Mononuclear cell (primary cell): ENCODE data around the gene FAAP20. TPM values are rescaled to one million over a fixed set of nuclear protein-coding genes. Genes with fewer than 3 reads are reported as not detected.

ENCODE experiments used
- H3K27me3 ChIP-seq: 2 replicates; pipeline ENCODE4 v1.6.0; 2011; ENCODE audit warnings: low read length, control low read depth; ENCODE audit not compliant: insufficient read depth
- H3K4me1 ChIP-seq: 2 replicates; pipeline ENCODE4 v1.5.1; 2011; ENCODE audit warnings: mild to moderate bottlenecking, low read length, control low read depth; ENCODE audit not compliant: insufficient read depth
- H3K4me3 ChIP-seq: 2 replicates; pipeline ENCODE4 v1.5.1; 2011; ENCODE audit warnings: mild to moderate bottlenecking, low read length, moderate library complexity
- H3K9me3 ChIP-seq: 2 replicates; pipeline ENCODE4 v1.5.1; 2011; ENCODE audit warnings: low read depth, mild to moderate bottlenecking, control low read depth, low read length
- total RNA-seq: library from RNA; depleted of rRNA; stranded (reverse); fragments of >200 nt; gene quantifications from one replicate; pipeline ENCODE4 v1.2.3, GENCODE V29; 2012

FAAP20 gene
- 11.0 TPM for total RNA-seq

GRCh38 chr1:2194319-2194897 is at the start of gene FAAP20:
Gene FAAP20, minus strand, starts transcription at chr1:2194772. Its CDS starts 23 bp downstream, at chr1:2194749.
- Histone ChIP-seq H3K4me3 (peak within 1 kb of the TSS; percentile 51), H3K4me1 (peaks cover 41% of the 10 kb centered on the region), H3K27me3 (no peaks in the 10 kb centered on the region), H3K9me3 (no peaks in the 10 kb centered on the region)

GRCh38 chr1:2242814-2243725 is 48.5 kb upstream of the FAAP20 start:
- Histone ChIP-seq H3K9me3 (no peaks in the 10 kb centered on the region), H3K4me1 (peaks cover 81% of the 10 kb centered on the region), H3K4me3 (no peak overlapping the region), H3K27me3 (no peaks in the 10 kb centered on the region)

GRCh38 chr1:2241820-2242219 is 47.2 kb upstream of the FAAP20 start:
- Histone ChIP-seq H3K9me3 (no peaks in the 10 kb centered on the region), H3K4me1 (peaks cover 81% of the 10 kb centered on the region), H3K27me3 (no peaks in the 10 kb centered on the region), H3K4me3 (no peak overlapping the region)

GRCh38 chr1:2240270-2241156 is 45.9 kb upstream of the FAAP20 start:
- peaks cover 81% of the 10 kb centered on the region for H3K4me1 ChIP-seq
- no peaks in the 10 kb centered on the region for H3K27me3 ChIP-seq
- no peak overlapping the region for H3K4me3 ChIP-seq
- H3K9me3 ChIP-seq, result no peaks in the 10 kb centered on the region

GRCh38 chr1:2239384-2239985 is 44.9 kb upstream of the FAAP20 start:
- Histone ChIP-seq H3K27me3 (no peaks in the 10 kb centered on the region), H3K4me3 (no peak overlapping the region), H3K4me1 (peaks cover 87% of the 10 kb centered on the region), H3K9me3 (no peaks in the 10 kb centered on the region)

GRCh38 chr1:2239013-2239370 is 44.4 kb upstream of the FAAP20 start:
- no peak overlapping the region for H3K4me3 ChIP-seq

GRCh38 chr1:2238361-2239012 is 43.9 kb upstream of the FAAP20 start:
- no peak overlapping the region for H3K4me3 ChIP-seq
- H3K27me3 ChIP-seq, result no peaks in the 10 kb centered on the region
- no peaks in the 10 kb centered on the region for H3K9me3 ChIP-seq
- peaks cover 95% of the 10 kb centered on the region for H3K4me1 ChIP-seq

More at GRCh38 chr1:2239013-2239370, 44.4 kb upstream of the FAAP20 start:
- Histone ChIP-seq H3K27me3 (no peaks in the 10 kb centered on the region), H3K4me1 (peaks cover 92% of the 10 kb centered on the region), H3K9me3 (no peaks in the 10 kb centered on the region)

- peaks cover 97% of the 10 kb centered on the region for H3K4me1 ChIP-seq
- no peaks in the 10 kb centered on the region for H3K9me3 ChIP-seq
- H3K27me3 ChIP-seq, result no peaks in the 10 kb centered on the region
- H3K4me3 ChIP-seq, result no peak overlapping the region
Measured at GRCh38 chr1:2237773-2238172, 43.2 kb upstream of the FAAP20 start.

- Histone ChIP-seq H3K27me3 (no peaks in the 10 kb centered on the region), H3K4me3 (no peak overlapping the region), H3K4me1 (peaks cover 99% of the 10 kb centered on the region)
Measured at GRCh38 chr1:2236695-2237677, 42.4 kb upstream of the FAAP20 start.

GRCh38 chr1:2235300-2235998 is 40.9 kb upstream of the FAAP20 start:
- peaks cover 99% of the 10 kb centered on the region for H3K4me1 ChIP-seq
- H3K9me3 ChIP-seq, result no peaks in the 10 kb centered on the region
- no peaks in the 10 kb centered on the region for H3K27me3 ChIP-seq
- H3K4me3 ChIP-seq, result no peak overlapping the region

More at GRCh38 chr1:2236695-2237677, 42.4 kb upstream of the FAAP20 start:
- no peaks in the 10 kb centered on the region for H3K9me3 ChIP-seq

GRCh38 chr1:2234762-2235113 is 40.2 kb upstream of the FAAP20 start:
- Histone ChIP-seq H3K9me3 (no peaks in the 10 kb centered on the region), H3K27me3 (no peaks in the 10 kb centered on the region), H3K4me1 (peaks cover 99% of the 10 kb centered on the region), H3K4me3 (peak overlapping the region; percentile 23)

GRCh38 chr1:2233997-2234761 is 39.6 kb upstream of the FAAP20 start:
- no peaks in the 10 kb centered on the region for H3K9me3 ChIP-seq
- peak overlapping the region; percentile 23 for H3K4me3 ChIP-seq
- peaks cover 99% of the 10 kb centered on the region for H3K4me1 ChIP-seq
- H3K27me3 ChIP-seq, result no peaks in the 10 kb centered on the region
